Keratinocyte (primary cell): Measurements from ENCODE around the gene LMO2.

Experiments used
- EZH2 ChIP-seq: IDR thresholded peaks from one replicate; pipeline ENCODE4 v1.6.1; 2012; ENCODE audit warnings: inconsistent platforms, mild to moderate bottlenecking, low read length, moderate library complexity
- TF ChIP-seq, protein P1 (sequence below), 3 experiments: IDR thresholded peaks in 1 of 3; conservative IDR thresholded peaks in 1 of 3; optimal IDR thresholded peaks in 1 of 3; 2 replicates in 2 of 3; 3 replicates in 1 of 3; pipeline versions ENCODE3 to v1.5.1; 2011; ENCODE audit warnings: low read length in 3 of 3, mild to moderate bottlenecking in 3 of 3, moderate library complexity in 2 of 3, control low read depth in 1 of 3, inconsistent platforms in 1 of 3; ENCODE audit not compliant: insufficient read depth in 2 of 3; ENCODE audit errors: extremely low read depth in 1 of 3

DNA sequence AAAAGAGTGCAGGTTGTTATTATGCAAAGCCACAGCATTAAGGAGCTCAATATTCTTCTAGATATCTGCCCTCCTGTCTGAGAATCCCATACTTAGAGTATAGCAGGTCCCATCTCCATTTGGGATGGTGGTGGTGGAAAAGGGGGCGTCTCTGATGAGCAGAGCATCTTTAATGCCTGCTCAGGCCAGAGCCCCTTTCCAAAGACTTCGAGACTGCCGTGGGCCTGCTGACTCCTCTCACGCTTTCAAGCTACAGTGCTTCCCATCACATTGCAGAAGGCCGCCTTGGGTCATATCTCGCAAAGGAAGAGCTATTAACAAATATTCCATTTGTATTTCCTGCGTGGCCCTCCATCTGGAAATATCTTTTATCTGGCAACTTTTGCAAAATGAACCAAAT, 10.9 kb downstream of the LMO2 start:
- TF ChIP-seq, protein P1, sequence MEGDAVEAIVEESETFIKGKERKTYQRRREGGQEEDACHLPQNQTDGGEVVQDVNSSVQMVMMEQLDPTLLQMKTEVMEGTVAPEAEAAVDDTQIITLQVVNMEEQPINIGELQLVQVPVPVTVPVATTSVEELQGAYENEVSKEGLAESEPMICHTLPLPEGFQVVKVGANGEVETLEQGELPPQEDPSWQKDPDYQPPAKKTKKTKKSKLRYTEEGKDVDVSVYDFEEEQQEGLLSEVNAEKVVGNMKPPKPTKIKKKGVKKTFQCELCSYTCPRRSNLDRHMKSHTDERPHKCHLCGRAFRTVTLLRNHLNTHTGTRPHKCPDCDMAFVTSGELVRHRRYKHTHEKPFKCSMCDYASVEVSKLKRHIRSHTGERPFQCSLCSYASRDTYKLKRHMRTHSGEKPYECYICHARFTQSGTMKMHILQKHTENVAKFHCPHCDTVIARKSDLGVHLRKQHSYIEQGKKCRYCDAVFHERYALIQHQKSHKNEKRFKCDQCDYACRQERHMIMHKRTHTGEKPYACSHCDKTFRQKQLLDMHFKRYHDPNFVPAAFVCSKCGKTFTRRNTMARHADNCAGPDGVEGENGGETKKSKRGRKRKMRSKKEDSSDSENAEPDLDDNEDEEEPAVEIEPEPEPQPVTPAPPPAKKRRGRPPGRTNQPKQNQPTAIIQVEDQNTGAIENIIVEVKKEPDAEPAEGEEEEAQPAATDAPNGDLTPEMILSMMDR (optimal IDR thresholded peaks at IDR 0.05 in 1 of 3, IDR thresholded peaks at IDR 0.05 in 1 of 3, conservative IDR thresholded peaks at IDR 0.05 in 1 of 3; ENCODE audit: extremely low read depth in 1 of 3, insufficient read depth in 2 of 3, low read length in 3 of 3): no peak
- TF ChIP-seq EZH2: no peak
